Measurements from ENCODE around the gene OPCML.

The OPCML gene

GRCh38 chr11:133408402-133408801 is 123.9 kb downstream of the OPCML start:
- no peak for DNase-seq

DNA sequence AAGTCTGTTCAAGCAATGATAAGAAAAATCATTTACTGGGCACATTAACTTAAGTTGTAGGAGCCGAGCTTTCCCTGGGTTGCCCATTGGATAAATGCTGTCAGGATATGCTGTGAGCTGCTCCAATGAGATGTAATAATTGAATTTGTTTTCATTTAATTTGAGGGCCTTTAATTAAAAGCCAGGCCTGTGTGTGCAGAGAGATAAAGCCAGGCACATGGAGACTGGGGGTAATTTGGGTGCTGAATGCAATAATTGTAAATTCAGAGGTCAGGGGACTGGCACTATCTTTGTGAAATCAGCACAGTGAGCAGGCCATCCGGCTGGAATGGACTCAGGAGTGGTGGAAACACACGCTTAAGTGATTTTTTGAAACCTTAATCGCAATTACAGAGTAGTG is 125.8 kb downstream of the OPCML start:
- DNase-seq: no peak

- no peak for DNase-seq
Observed at GRCh38 chr11:133403900-133404299, 128.4 kb downstream of the OPCML start.

GRCh38 chr11:133402551-133402950 is 129.8 kb downstream of the OPCML start:
- DNase-seq: no peak

- DNase-seq: no peak
Observed at GRCh38 chr11:133399855-133400625, 132.3 kb downstream of the OPCML start.

GRCh38 chr11:133399294-133399693 is 133.0 kb downstream of the OPCML start:
- DNase-seq: no peak

GRCh38 chr11:133390803-133391202 is 141.5 kb downstream of the OPCML start:
- DNase-seq: no peak

GRCh38 chr11:133388975-133389568 is 143.2 kb downstream of the OPCML start:
- no peak for DNase-seq

GRCh38 chr11:133388260-133388659 is 144.0 kb downstream of the OPCML start:
- no peak for DNase-seq

GRCh38 chr11:133386852-133387251 is 145.4 kb downstream of the OPCML start:
- DNase-seq: no peak

DNA sequence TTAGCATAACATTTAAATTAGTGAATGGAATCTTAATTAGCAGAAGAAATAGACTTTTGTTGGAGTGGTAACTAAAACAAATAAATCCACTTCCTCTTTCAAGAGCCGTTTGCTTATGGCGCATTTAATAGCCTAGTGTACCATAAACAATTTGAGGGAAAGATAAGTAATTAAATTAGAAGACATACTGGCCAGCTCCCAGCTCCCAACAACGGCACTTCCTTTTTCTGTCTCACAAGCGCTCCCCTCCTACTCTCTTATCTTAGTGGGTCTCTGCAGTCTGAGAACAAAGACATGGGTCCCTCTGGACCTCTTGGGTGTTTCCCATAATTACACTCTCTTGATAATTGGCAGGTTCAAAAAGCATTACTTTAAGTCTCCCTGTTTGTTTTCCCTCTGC is 146.0 kb downstream of the OPCML start:
- no peak for DNase-seq

DNA sequence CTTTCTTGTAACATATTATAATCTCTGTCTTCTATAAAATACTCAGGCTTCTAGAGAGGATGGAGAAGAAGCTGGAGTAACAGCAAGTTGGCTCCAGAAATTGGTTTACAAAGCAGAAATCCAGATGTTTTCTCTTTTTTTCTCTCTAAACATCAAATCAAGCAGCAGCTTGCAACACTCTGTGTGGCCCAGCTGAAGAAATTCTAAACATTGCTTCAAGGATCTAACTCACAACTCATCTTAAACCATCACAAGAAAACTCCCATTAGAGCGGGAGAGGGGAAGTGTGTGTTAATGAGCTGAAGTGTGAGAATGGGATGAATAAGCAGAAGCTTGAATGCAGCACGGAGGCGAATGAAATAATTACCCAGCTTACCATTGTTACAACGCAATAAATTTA is 146.5 kb downstream of the OPCML start:
- no peak for DNase-seq

DNA sequence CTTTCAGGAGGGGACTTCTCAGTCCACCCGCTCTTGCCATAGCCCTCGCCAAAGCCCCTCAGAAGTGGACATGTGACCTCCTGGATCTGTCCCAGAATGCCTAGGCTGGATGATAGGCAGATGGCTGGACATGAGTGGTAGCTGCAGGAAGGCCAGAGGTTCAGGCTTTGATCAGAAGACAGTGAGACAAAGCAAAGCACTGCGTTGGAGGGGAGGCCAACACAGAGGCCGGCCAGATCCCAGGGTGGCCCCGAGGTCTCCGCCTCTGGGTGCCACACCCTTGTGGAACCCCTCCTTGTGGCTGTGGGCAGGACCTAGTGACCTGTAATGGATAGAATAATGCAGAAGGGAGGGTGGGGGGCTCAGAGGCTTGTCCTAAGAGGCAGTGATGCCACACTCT is 147.6 kb downstream of the OPCML start:
- no peak for DNase-seq

- DNase-seq: no peak
Observed at GRCh38 chr11:133383689-133384088, 148.6 kb downstream of the OPCML start.

DNA sequence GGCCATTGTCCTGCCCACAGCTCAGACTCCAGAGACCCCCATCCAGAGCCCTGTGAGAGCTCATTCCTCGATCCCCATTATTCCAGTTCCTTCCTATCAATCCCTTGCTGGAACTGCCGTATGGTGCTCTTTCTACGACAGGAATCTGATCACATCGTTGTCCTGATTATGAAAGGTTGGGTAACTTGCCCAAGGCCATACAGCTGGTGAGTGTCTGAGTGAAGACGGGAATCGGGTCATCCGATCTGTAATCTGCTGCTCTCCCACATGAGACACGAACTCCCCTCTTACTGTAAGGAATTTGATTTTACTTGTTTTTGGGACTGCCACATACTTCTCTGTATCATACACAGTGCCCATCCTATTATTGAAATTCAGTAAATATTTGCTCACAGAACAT is 149.1 kb downstream of the OPCML start:
- DNase-seq: no peak

GRCh38 chr11:133382131-133382812 is 150.0 kb downstream of the OPCML start:
- DNase-seq: no peak

- no peak for DNase-seq
Observed at GRCh38 chr11:133381761-133382130, 150.6 kb downstream of the OPCML start.

- no peak for DNase-seq
Observed at GRCh38 chr11:133366147-133366546, 166.2 kb downstream of the OPCML start.

DNA sequence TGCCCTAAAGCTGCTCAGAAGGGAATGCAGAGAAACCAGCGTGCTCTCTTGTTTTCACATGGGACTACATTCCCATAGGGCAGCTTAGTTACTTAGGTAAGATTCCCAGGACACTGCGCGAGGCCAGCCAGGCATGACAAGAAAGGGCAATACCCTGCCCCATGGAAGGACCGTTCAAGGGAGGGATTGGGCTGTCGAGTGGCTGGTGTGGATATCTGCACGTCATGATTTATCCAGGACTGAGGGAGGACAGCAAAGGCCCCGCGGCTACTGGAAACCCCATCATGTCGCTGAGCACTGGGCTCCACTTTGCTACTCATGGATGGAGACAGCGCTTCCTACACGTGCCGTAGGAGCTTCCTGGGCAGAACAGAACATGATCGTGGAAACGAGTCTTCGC is 169.4 kb downstream of the OPCML start:
- DNase-seq: no peak

DNA sequence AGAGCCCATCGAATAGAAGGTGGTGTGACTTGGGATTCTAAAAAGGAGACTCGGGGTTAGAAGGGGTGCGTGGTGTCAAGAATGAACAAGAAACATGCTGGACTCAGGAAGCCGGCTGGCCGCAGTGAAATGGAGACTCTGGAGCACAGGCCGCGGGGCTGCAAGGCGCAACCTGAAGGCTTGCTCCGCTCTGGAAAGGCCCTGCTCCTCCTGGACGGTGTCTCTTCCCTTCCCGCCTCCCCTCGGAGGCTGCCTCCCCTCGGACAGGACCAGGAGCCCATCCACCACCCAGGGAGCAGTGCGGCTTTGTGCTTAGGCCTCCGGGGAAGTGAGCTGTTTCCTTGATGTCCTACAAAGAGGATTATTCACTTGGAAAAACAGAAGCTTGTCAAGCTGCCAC is 170.1 kb downstream of the OPCML start:
- DNase-seq: no peak

DNA sequence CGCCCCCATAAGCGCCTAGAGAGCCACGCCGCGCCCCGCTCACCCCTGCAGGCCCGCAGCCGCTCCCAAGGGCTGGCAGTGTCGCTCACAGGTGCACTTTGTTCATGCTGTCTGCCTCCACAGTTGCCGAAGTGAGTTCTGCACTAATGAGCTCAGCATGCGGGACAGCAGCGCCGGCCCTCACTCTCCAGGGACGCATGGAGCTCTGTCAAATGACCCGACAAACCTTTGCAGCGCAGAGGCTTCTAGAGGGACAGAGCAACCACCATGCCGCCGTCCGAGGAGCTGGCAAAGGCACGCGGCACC is 170.7 kb downstream of the OPCML start:
- no peak for DNase-seq

GRCh38 chr11:133360860-133361688 is 171.2 kb downstream of the OPCML start:
- no peak for DNase-seq

DNA sequence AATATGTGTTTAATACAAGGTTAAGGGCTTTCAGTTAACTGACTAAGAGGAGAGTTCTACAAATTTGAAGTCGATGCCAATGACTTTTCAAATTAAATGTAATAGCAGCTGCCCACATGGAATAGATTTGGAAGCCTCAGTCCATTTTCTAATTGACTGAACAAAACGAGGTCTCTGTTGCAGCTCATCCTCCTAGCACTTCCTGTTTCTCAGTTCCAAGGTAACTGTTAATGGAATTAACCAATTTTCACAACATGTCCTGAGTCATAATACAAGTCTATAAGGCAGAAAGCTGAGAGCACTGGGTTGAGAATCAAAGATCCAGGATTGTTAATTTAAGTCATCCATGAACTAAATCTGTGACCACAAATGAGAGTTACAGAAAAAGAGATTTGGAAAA is 177.2 kb downstream of the OPCML start:
- no peak for DNase-seq

DNA sequence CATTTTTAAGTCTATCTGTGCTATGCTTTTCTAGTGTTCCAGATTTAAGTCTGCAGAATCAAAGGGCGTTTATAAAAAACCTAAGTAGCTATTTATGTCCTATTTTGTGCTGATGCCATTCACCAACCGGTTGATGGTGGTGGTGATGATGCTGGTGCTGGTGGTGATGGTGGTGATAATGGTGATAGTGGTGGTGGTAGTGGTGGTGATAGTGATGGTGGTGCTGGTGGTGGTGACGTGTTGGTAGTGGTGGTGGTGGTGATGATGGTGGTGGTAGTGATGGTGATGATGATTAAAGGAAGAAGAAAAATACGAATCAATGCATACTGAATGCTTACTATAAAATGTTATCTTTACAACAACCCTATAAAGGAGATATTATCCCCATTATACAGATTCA is 178.2 kb downstream of the OPCML start:
- no peak for DNase-seq
